Coronary artery (tissue), 2 donors: ENCODE results near the gene CAMKK1.

ENCODE experiments used
- DNase-seq: peaks from one replicate; pipeline ENCODE4 v3.0.0-alpha.2; 2017; ENCODE audit warnings: low spot score
- H3K27ac ChIP-seq, 2 donors: fragments of 200-600 bp; sonication (generic); one replicate each; pipeline ENCODE4 v1.5.1; 2016 to 2019
- H3K4me3 ChIP-seq: fragments of 200-600 bp; sonication (generic); 2 replicates; pipeline ENCODE4 v1.5.1; 2016; ENCODE audit warnings: mild to moderate bottlenecking, moderate library complexity
- TF ChIP-seq, protein P1 (sequence below): fragments of 200-600 bp; sonication (generic); IDR thresholded peaks from one replicate; pipeline ENCODE4 v1.5.1; 2019; ENCODE audit warnings: antibody characterized with exemption

CAMKK1 gene

DNA sequence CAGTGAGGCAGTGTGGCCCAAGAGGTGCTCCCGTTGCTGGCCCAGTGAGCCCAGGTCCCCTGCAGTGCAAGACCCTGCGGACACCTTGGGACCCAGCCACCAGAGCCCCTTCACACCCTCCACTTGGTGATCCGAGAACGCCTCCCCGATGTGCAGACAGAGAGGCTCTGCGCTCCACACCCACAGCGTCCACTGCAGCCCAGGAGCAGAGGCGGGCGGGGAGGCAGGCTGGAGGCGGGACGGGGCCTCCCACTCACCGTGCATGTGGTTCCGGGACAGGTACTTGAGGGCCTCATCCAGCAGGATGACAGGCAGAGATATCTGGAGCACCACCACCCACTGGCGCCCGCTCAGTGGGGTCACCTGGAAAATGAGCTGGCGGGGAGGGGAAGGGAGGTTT lies 35.6 kb upstream of the CAMKK1 start:
- TF ChIP-seq, protein P1, sequence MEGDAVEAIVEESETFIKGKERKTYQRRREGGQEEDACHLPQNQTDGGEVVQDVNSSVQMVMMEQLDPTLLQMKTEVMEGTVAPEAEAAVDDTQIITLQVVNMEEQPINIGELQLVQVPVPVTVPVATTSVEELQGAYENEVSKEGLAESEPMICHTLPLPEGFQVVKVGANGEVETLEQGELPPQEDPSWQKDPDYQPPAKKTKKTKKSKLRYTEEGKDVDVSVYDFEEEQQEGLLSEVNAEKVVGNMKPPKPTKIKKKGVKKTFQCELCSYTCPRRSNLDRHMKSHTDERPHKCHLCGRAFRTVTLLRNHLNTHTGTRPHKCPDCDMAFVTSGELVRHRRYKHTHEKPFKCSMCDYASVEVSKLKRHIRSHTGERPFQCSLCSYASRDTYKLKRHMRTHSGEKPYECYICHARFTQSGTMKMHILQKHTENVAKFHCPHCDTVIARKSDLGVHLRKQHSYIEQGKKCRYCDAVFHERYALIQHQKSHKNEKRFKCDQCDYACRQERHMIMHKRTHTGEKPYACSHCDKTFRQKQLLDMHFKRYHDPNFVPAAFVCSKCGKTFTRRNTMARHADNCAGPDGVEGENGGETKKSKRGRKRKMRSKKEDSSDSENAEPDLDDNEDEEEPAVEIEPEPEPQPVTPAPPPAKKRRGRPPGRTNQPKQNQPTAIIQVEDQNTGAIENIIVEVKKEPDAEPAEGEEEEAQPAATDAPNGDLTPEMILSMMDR: no peak
- DNase-seq: no peak
- peak overlapping the region in 1 of 2 donors; percentile 85 for H3K27ac ChIP-seq
- H3K4me3 ChIP-seq: no peak overlapping the region

- peak overlapping the region; percentile 28 to 85 for H3K27ac ChIP-seq
- DNase-seq: peak; percentile 82
These were observed 34.9 kb upstream of the CAMKK1 start for GRCh38 chr17:3927628-3928340.

GRCh38 chr17:3926860-3927627 lies 34.2 kb upstream of the CAMKK1 start:
- DNase-seq: no peak
- Histone ChIP-seq H3K4me3 (no peak overlapping the region), H3K27ac (peak overlapping the region; percentile 28 to 85)
- TF ChIP-seq, protein P1: no peak

More at GRCh38 chr17:3927628-3928340, 34.9 kb upstream of the CAMKK1 start:
- TF ChIP-seq, protein P1: no peak
- no peak overlapping the region for H3K4me3 ChIP-seq

- TF ChIP-seq, protein P1: no peak
These were observed 33.0 kb upstream of the CAMKK1 start for GRCh38 chr17:3925684-3926485.

DNA sequence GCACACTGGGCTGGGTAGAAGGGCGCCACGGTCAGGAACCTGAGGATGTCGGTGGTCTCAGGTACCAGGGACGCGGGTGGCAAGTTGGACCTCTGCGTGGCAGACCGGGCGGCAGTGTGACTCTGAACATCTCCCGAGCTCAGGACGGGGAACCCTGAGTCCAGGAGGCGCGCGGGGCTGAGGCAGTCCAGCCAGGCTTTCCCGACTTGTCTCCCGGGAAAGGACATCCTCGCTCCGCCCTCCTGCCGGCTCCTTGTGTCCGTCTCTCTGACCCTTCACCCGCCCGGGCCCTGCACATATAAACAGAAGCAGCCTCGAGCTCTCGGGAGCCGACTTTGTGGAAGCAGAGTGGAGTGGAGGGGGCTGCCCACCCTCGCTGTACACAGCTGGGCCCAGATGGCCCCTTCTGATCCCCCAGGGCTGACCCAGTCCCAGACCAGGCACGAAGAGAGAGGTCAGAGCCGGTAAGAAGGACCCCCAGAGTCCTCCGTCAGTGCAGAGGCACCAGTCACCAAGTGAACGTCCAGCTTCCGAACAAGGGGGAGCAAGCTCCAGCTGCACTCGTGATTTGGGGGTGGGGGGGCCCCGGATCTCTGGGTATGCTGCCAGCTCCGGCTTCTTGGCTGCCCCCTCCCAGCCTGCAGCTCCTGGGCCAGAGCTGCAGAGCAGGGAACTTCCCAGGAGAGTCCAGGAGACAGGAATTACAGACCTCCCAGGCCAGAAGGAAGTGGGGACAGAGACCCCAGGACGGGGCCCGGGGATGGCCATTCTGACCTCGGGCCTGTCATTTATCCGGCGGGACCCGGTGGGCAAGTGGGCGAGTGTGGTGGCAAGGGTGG lies 31.9 kb upstream of the CAMKK1 start:
- TF ChIP-seq, protein P1: no peak
- Histone ChIP-seq H3K27ac (no peak overlapping the region), H3K4me3 (no peak overlapping the region)
- no peak for DNase-seq

More at GRCh38 chr17:3925684-3926485, 33.0 kb upstream of the CAMKK1 start:
- DNase-seq: no peak
- peak overlapping the region in 1 of 2 donors; percentile 11 for H3K27ac ChIP-seq
- H3K4me3 ChIP-seq: no peak overlapping the region

GRCh38 chr17:3923466-3924190 lies 30.8 kb upstream of the CAMKK1 start:
- TF ChIP-seq, protein P1: no peak
- no peak for DNase-seq
- H3K4me3 ChIP-seq: no peak overlapping the region
- no peak overlapping the region for H3K27ac ChIP-seq
